ENCODE data around the gene IRAK1.

Gene IRAK1

DNA sequence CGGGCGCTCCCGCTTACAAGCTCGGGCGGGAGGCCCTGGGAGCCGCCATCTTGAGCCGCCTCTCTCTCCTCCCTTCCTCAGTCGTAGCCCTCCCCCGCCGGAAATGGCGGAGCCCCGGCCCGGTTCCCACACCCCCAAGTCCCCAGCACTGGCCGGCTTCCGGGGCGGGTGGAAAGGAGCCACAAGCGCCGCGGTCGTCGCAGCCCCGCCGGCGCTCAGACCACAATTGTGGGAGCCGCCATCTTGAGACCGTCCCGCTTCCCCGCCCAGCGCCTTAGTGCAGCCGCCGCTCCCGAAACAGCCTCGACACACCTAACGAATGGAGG lies 48.6 kb downstream of the IRAK1 start:
- peak; percentile 79 for DNase-seq (ENCODE audit: low read depth)

GRCh38 chrX:153970357-153971123 lies 49.2 kb downstream of the IRAK1 start:
- no peak for DNase-seq (ENCODE audit: low read depth)

DNA sequence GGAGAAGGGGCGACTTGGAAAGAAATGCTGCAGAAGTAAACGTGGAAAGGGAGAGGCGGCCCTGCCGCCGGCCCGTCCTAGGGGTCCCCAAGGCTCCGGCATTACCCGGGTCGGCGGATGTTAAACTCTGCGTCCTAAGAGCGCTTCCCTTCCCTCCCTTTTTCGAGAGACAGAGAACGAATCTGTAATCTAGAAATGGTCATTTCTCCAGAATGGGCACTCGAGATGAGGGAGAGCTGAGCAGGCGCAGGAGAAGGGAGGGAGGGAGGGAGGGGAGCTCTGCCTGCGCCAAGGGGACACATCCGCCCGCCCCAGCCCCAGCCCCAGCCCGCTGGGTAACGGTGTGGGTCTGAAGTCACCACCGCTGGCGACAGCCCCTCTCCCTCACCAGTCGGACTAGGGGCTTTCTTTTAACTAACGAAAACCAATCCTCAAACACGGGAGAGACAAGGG lies 49.8 kb downstream of the IRAK1 start:
- DNase-seq (ENCODE audit: low read depth), result no peak

GRCh38 chrX:153969125-153969903 lies 50.4 kb downstream of the IRAK1 start:
- DNase-seq (ENCODE audit: low read depth), result no peak

DNA sequence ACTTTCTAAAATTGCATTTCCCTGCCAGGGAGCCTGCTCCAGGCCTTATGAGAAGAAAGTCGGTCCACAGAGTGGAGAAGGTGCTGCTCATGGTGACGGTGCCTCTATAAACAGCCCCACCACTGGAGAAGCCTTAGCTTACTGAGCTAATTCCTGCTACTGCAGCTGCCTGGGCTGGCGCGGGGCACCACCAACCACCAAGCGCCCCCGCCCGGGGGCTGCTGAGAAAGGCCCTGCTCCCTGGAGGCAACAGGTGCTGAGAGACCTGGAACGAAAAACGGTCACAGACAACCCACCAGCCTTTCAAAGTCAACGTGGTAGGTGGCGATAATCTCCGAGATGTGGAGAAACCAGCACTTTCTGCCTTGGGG lies 51.0 kb downstream of the IRAK1 start:
- DNase-seq (ENCODE audit: low read depth), result peak; percentile 24

DNA sequence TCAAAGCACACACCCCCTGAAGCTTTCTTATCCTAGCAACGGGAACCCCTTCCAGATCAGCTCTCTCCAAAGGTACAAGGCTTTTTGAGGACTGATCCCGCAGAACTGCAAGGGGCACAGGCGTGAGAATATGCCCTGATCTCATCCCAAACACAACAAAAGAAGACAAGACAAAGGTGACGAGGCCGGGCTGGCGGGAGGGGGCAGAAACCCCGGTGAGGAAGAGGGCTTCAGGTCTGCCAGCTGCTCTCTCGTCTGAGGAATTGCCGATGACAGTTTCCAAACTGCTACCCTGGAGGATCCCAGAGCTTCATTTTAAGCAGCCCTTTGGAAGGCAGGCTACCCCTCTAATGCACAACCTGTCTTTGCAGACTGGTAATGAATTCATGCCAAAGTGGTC lies 51.4 kb downstream of the IRAK1 start:
- no peak for DNase-seq (ENCODE audit: low read depth)

DNA sequence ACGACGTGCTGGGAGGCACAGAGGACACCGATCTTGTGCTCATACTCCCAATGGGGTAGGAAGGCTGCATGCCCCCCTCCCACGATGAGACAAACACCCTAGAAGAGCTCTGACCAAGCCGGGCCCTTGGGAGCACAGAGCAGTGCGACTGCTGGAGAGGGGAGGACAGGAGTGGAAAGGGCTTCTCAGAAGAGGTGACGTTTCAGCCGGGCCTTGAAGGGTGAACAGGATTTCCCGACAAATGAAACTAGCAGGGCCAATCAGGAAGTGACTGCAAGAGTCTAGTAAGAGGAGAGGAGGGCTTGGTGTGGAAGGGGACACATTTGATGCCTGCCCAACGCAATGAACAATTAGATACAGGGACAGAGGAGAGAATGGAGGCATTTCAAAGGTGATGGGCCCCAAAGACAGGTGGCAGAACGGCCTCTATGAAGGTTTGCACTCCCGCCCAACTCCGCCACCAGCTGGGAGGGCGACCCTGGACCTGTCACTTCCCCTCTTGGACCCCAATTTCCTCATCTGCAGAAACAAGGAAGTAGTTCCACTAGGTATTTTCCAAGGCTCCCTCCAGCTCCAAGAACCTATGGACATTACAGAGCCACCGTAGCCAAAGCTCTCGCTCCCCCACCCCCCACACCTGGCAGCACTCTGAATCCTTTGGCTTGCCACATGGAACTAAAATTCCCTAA lies 52.0 kb downstream of the IRAK1 start:
- DNase-seq (ENCODE audit: low read depth), result no peak

DNA sequence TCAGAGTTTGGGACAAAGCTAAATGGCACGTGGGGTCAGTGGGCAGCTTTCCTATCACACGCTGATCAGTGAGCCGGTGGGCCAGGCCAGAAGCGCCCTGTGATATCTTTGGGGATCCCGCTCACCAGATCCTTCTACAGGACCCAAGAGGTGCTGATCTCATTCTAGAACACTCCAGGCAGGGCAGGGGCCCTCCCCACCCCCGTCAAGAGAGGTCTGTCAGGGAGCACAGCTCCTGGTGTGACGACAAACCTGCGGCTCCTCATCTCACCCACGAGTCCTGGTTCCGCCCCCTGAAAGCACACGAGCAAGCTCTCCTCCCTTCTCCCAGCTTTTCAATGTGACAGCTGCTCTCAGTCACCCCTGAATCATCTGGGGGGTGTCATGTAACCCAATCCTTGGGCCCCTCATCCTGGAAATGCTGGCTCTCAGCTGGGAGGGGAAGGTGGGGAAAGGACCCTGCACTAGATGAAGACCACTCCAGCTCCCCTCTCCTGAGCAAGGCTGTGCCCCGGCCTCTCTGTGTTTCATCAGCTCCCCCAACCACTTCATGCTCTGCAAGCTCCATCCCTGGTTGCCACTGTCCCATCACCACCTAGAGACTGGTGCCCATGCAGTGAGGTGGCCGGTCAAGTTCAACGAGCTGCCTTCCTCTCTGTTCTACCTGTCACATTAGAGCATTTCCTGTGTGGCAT lies 52.7 kb downstream of the IRAK1 start:
- DNase-seq (ENCODE audit: low read depth), result peak; percentile 24

DNA sequence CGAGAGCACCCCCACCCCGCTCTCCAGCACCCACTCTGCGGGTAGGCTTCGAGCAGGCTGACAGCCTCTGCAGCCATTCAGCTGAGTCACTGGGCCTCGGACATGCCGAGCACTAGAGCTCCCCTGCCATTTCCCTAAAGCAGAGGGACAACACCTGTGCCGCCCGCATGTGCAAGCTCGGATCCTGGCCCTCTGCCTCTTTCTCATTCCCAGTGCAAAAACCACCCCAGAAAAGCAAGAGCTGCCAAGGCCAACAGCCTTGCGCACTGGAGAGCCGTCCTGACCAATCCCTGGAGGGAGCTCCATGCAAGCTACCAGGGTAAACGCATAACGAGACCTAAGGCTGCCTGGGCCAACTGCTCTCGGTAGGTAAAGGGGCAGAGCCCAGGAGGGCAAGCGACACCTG lies 53.4 kb downstream of the IRAK1 start:
- no peak for DNase-seq (ENCODE audit: low read depth)

DNA sequence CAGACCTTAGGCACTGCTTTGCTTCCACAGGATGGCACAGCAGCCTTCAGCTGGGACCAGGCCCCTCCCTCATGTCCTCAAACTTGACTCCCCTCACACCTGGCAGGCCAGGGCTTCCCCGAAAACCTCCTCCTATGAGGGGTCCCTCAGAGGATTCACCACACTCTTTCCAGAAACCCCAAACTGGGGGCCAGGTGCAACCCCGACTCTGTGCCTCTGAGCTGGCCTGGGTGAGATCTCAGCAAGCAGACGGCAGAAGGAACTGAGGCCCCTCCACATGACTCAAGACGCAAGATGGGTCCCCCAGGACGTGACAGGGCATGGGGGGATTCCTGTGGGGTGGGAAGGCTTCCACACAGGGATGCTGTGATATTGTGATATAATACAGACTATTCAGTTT lies 54.3 kb downstream of the IRAK1 start:
- no peak for DNase-seq (ENCODE audit: low read depth)

GRCh38 chrX:153964105-153964504 lies 55.6 kb downstream of the IRAK1 start:
- no peak for DNase-seq (ENCODE audit: low read depth)

DNA sequence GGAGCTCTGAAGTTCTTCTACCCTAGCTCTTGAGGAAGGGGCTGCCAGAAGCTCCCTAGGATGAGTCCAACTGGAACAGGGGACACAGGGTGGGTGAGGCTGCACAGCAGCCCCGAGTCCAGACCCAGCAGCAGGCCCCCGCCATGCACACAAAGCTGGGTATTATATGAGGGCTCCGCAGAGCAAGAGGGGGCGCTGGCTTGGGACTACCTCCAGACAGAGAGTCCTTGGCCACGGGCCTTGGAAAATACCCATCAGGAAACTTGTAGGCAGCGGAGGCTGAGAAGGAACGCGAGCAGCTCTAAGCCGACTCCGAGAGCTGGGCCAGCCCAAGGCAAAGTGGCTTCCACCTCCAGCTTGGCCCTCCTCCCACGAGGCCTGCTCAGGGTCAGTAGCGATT lies 56.2 kb downstream of the IRAK1 start:
- no peak for DNase-seq (ENCODE audit: low read depth)

DNA sequence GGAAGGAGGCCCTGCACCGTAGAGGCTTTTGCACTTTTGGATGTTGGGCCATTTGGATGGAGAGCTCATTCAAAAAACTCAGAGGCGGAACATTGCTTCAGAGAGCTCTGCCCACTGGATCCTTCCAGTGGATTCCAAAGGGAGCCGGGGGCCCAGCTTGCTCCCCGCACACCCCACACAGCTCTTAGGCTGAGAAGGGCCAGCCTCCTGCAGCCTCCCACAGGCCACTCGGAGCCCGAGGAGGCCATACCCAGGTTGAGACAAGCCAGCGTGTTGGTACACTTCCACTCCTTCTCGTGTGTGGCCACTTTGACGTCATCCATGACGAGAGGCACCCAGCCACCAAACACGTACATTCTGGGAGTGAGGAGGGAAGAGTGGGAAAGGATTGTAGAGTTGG lies 58.4 kb downstream of the IRAK1 start:
- no peak for DNase-seq (ENCODE audit: low read depth)

- DNase-seq (ENCODE audit: low read depth), result no peak
Measured at GRCh38 chrX:153960786-153961185, 58.9 kb downstream of the IRAK1 start.
